Activated naive CD8-positive, alpha-beta T cell treated with anti-CD3 and anti-CD28 coated beads, Interleukin-2, amount 50 U/mL, for 16 hours (primary cell): ENCODE measurements around the gene ESRRG.

Source experiments
- DNase-seq: peaks from one replicate; pipeline ENCODE4 v3.0.0-alpha.2; 2020; ENCODE audit warnings: low read depth, low spot score

The ESRRG gene

DNA sequence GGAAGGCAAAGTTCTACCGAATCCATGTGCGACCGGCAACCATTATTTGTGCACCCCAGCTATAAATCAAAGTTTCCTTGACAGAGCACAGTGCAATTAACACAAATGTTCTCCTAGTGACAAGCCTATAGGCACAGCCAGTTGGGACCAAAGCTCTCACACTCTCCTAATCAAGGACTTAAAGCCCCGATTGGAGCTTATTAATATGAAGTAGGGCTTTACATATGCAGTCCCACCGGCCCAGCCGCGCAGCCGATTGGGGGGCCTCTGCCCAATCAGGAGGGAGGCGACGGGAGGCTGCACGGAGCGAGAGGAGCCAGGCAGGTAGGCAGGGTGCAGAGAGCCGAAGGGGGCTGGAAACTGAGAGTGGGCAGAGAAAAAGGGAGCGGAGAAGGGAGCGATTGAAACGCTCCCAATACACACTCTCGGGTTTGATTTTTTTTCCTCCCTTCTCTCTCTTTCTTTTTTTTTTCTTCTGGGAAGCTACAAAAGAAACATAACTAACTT is at the start of gene ESRRG:
TSS of gene ESRRG (minus strand) at position 156 of the 507 bp plus-strand sequence. CDS start at position 26, 130 bp downstream.
- no peak for DNase-seq

DNA sequence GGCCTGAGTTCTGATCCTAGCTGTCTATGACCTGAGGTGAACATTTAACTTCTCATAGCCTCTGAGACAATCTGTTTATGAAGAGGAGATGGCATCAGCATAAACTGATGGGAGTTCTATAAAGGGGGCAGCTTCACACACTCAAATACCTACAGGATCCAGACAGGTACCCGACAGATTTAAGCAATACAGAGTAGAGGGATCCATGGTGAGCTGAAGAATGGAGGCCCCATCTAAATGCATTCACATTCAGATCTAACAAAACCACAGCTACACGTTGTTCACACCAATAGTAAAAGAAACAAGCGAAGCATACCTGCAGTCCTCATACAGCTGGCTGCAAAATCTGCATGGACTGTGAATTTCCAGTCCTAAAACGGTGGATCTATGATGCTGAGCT is 48.7 kb upstream of the ESRRG start:
- DNase-seq: no peak

DNA sequence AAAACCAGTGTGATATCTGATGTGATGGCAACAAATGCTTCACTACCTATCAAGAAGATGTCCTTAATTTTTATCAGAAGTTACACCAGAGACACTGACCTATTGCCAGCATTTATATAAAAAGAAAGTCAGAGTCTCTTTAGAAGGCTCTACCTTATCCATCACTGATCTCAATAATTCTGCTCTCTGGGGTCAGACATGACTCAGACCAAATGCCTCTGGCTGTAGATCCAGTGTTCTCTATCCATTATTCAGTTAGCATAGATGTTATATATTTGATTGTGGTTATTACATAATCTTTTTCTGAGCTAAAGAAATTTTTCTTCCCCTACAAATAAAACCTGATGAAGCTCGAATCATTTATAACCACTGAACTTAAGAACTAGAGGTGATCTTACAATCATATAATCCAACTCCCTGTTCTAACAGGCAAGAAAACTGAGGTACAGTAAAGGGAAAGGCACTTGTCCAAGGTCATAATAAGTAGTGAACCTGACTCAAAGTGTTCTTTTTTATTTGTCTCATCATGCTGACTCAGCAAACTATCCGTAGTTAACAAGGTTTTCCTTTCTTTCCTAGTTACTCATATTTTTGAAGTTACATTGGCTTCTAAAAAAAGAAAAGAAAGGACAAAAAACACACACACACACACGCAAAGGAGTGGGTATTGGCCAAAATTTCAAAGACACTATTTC is 43.6 kb upstream of the ESRRG start:
- DNase-seq: no peak

DNA sequence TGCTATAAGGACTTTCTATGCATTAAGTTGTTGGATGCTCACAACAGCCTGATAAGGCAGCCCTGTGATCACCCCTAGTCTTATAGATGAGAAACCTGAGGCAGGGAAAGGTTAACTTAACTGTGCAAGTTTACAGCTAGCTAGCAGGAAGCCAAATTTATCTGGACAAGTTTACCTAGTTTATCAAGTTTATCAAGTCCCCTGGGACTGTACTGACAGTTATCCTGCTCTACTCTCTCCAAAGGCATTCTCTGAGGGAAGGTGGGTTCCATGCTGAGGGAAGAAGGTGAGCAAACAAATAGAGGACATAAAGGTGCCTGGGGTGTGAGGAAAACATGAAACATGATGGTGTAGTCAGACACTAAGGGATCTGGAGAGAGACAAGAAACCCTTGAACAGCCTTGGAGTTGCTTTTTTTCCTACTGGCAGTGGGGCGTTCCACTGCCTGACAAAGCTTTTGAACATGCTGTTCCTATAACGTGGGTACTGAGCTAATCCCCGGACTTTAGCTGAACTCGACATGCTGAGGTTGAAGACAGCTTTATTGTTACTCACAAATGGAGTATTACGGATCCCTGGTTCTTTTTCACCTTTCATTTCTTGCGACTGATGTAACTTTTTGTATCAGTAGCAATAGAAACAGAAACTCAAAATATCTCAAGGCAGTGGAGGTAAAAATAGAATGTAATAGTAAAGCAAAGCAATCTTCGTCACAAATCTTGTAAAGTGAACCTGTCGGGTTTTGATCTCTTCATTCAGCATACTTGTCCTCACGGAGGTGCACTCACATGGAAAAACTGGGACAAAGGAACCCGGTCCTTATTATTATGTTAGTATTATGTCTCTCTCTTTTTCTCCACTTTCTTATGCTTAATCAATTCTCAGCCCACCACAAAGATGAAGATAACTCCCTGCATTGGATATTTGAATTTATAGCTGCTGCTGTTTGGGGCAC is 42.4 kb upstream of the ESRRG start:
- no peak for DNase-seq

DNA sequence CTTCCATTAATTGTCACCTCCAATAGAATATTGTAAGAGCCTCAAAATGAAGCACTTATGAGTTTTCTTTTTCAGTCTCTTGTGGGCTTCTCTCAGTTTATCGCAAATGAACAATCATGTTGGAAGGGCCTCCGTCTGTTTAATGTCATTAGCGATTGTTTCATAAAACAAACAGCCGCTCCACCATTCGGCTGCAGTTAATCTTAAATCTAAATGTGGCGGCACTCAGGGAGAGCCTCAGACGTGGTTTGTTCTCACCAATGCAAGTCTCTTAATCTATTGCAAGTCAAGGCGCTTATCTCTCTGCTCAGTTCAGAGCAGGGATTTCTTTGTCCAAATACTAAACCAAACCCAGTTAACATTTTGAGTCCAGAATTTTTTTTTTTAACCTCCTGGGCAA is 34.9 kb upstream of the ESRRG start:
- no peak for DNase-seq

DNA sequence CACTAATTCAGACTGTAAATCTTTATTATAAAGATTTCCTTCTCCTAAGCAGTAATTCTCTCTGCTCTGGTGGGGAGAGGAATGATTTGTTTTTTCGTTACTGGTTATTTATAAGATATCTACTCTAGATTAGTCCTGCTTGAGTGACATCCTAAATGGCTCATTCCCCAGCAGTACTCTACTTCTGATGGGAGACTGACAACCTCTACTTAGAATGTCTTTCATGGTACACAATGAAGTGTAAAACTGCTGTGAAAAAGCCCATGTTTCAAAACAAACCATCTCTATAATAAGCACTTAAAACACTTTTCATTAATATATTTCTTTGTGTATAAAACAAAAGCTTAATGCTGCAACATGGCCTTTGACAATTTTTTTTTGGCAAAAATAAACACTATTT is 33.9 kb upstream of the ESRRG start:
- no peak for DNase-seq

DNA sequence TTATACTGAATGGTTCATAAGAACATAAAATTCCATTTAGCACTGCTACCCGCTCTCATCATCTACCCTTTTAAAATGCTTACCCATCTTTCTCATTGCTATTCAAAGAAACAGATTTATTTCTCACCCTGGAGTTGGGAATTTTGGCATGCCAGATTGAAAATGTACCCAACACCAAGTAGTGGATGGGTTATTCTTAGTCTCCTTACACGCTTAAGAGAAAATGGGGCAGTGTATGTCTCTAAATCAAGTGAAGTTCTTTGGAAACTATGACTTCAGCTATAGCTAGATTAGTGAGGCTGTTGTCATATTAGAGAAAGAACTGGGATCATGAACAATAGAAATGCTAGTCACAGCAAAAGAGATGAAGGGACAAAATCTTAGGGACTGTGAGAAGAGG is 27.7 kb upstream of the ESRRG start:
- no peak for DNase-seq

DNA sequence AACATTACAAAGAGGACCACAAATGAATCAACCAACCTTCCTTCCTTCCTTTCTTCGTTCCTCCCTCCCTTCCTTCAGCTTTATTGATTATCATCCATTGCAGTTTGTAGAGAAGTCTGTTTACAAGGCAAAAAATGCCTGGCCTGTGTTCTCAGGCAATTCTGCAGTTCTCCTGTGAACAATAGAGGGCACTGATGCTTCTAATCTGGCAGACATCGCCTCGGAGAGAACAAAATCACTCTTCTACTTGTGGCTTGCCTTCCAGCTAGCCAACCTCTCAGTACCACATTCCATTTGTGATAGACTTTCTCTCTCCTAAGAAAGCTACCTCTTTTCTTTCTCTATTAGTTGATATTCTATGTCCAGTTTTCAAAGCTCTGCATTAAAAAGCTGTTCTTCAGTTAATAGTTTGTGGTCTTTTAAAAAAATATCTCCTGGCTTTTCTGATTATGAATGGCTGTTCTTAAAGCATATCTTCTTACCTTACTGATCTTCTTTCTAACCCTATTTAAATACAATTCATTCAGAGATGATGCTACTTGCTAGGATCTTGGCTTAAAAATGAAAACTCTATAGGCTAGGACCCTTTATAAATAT is 26.9 kb upstream of the ESRRG start:
- DNase-seq: no peak

DNA sequence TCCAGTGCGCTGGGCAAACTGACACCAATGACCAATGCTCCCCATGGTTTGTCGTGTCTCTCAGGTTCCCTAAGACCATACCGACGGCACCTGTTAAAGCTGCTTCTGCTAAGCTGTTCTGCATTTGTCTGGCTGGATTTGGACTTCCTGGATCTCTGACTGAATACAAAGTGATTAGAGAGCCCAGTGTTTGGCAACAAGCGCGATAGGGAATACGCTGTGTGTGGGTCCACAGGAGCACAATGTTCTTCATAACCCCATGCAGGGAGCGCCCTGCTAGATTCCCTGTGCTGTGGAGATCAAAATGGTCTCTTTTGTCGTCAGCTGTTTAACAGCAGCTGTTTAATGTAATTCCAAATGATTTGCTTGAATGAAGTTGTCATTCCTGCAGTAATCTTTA is 26.0 kb upstream of the ESRRG start:
- DNase-seq: no peak

DNA sequence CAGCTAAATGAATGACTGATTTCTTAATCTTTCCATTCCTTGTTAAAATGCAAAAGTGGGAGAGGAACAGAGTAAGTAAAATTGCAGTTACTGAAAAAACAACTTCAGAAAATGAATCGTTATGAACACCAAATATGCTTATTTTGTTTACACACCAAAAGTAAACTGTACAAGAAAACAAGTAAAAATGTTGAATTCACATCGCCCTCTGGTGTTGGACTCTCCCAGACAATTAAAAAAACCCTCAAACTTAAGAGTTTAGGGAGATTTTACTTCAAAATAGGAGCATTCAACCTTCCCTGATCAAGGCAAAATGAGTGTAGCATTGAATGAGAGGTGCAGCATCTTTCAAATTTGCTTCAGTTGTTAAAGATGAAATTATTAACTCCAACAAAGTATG is 19.4 kb upstream of the ESRRG start:
- no peak for DNase-seq

DNA sequence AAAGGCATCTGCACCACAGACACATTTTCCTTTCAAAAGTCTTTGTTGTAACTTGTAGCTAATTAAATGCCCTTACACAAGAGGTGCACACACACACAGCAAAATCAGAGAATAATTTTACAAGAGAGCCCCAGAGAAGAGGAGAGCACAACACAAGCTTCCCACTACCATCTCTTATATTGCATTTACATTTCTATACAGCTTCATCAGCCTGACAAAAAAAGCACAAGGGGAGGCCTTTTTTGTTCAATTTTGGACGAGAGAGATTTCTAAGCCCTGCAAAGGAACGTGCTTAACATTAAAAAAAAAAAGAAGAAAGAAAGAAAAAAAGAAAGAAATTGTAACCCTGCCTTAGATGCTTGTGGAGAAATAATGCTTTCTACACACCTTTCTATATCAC is 17.1 kb upstream of the ESRRG start:
- DNase-seq: no peak

DNA sequence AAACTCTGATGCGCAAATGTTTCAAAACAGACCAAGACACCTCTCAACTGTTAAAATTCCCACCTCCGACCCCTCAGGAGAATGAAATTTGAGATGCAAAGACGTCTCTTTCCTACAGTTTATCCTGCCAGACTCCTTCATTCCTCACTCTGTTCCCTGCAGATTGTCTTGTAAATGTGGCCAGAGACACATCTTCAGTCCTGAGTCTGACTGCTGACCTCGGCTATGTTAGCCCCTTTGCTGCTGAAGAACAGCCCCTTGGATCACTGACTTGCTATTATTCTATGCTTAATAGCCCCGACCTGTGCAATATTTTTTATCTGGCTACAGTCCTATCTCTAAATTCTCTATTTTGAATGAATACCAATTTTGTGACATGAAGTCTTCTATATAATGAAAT is 16.6 kb upstream of the ESRRG start:
- DNase-seq: no peak

DNA sequence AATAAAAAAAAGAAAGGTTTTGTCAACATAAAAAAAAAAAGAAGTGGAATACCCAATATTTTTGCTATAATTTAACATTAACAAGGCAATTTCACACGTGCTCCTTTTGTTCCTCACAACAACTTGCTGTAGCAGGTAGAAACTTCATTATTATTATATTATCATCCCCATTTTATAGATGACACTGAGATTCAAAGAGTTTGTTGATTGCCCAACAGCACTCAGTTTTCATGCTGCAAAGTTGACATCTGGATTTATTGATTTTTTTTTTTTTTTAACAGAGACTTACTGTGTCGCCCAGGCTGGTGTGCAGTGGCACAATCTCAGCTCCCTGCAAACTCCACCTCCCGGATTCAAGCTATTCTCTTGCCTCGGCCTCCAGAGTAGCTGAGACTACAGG is 8.9 kb upstream of the ESRRG start:
- no peak for DNase-seq

DNA sequence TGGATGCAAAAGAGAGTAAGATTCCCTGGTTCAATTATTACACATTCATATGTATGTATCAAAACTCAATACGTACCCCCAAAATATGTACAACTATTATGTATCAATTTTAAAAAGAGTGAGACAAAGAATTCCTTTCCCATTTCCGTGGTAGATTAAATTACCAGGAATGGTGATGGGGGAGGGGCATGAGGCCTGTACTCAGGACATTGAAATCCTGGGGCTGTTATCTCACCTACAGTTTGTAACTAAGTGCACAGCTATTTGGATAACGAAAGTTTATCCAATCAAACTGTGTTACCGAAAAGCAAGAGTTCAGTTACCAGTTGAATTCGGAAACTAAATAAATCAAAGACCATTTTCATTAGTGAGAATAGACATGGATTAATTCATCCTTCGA is 8.3 kb upstream of the ESRRG start:
- DNase-seq: no peak

DNA sequence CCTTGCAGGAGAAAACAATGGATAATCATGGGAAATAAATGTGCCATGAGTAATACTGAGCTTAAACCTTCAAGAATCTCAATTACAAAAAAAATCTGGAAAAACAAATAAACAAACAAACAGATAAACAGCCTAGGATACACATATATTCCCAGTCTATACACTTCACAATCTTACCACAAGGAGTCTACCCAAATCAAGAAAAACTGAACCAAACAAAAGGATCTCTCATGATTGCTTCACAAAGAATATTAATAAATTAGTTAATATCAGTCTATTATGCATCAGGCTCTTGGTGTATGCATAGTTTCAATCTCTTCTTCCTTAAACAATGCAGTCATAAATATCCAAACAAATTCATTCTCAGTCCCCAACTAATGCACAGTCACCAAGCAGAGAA is 3.2 kb upstream of the ESRRG start:
- DNase-seq: no peak

DNA sequence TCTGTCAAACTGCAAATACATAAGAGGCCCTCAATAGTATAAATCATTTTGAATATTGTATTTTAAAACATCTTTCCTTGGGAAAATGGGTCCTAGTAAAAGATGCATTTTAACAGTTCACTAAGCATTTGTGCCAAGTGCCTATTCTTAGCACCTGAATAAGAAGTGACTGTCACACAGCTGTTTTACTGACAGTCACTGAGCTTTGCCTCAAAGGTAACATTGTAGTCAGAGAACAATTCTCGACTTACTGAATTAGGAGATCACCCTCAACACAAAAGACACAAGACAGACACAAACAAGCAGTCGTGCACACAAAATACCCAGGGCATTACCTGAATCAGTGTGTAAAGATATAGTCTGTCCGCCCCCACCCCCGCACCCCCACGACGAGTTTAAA is 408 bp downstream of the ESRRG start:
- no peak for DNase-seq

DNA sequence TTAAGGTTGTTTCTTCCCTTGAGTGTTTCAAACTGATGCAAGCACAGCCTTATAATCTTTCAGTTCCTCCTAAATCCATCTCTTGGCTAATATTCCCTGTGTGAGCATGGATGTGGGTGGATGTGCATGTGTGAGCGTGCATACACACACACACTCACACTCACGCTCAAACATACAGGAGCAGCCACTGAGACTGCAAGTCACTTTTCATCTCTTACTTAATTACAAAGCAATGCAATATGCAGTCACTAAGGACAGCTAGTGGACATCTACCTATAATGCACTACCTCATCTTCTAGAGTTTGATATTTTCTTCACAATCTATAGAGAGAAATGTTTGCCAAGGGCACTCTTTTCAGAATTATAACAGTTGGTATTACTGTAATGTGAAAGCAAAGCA is 1.4 kb downstream of the ESRRG start:
- DNase-seq: no peak

DNA sequence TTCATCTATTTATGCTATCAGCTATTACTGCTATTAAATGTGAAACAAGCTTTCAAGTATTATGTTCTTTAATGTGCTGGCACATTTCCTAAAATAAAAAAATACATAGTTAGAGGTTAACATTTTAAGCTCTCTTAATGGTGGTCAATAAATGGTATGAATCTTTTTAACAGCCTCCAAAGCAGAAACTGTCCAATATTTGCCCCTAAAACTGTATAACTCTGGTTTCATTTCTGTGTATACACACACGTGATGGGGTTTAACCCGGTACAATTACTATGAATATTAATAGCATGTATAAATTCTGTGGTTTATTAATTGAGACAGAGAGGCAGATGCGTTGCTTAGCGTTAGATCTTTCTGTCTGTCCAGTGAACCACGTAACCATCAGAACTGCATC is 2.2 kb downstream of the ESRRG start:
- DNase-seq: no peak

DNA sequence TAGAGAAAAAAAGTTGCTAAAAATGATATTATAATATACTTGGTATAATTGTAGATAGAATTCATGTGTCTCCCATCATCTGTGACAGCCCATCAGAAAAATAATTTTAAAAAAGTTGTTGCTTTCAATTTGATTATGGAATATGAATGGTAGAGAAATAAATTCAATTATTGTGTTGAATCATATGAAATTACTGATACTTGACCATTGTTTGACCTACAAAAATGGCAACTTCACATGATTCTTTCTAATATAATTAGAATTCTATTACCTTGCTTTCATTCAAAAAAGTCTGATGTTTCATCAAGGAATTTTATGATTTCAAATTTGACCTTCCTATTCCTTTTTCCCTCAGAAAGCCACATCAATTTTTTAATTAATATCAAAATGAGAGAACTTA is 11.5 kb downstream of the ESRRG start:
- no peak for DNase-seq

DNA sequence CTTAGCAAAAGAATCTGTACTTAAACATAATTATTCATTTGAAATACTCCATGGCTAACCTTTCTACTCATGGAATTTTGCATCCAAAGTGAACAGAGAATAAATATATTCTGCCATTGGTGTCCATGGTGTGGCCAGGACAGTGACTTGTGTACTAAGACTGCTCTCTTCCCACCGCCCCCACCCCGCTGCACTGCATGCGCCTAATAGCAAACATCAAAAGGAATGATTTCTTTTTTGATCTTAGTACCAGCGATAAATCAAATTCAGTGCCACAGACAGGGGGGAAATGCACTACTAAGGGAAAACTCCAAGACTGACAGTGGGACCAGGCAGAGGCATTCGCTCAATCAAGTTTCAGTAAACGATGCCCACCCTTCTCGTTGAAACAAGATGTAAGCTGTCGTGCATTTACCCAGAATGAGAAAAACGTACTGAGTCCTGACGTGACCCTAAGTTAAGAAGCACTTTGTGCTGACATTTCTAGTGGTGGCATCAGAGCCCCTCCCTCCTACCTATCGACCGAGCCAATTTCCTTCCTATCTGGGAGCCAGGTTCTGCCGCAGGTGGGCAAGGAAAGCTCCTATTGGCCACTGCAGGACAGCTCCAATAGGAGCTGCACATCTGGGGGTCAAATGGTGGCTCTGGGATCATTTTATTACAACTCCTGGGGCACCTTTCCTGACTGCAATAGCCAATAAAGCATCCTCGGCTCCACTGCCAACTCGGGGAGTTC is 12.5 kb downstream of the ESRRG start:
- no peak for DNase-seq

DNA sequence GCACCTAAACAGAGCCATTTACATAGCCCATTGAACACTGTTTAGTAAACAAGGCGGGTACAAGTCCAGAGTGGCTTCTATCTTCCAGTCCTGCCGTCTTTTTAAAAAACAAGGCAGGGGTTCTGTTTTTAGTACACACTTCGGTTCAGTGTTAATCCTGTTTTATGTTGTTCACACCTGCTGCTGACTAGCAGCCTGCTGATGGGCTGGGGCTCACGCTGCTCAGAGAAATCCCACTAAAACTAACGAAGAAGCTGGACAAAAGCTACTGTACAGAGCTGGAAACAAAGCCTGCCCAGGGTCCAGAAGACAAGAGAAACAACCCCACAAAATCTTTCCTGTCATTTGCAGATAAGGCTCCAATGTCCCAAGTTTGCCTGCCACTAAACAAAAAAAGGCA is 13.2 kb downstream of the ESRRG start:
- DNase-seq: no peak

DNA sequence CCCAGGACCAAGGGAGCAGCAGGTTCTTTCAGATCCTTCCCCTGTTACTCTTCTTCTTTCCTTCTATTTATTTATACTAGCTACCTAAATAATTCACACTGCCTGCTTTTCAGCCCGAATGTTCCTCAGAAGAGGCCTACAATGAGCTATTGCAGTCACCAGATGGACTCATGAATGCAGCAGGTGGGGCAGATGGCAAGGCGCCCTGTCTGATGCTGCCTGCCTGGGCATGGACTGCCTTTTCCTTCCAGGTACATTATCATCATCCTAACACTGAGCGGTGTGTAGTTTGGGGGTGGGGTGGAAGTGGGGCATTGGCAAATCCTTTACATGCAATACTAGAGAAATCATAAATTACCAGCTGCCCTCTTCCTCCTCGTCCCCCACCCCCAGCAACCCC is 17.6 kb downstream of the ESRRG start:
- no peak for DNase-seq
